B cell (primary cell): ENCODE results near the gene EPB41L3. TPM values are rescaled to one million over a fixed set of nuclear protein-coding genes. Genes with fewer than 3 reads are reported as not detected.

Experiments
- ATAC-seq: fragments of 200-7000 bp; cut with Tn5 transposase; one replicate; pipeline ENCODE4 v1.10.0; 2021; ENCODE audit warnings: low read depth, mild to moderate bottlenecking, moderate number of reproducible peaks, moderate library complexity
- CTCF ChIA-PET: fragments of 350-600 bp; sonication (Branson Sonifier 250); formaldehyde crosslinking; loops from one replicate; lab custom pipeline; 2021; ENCODE audit warnings: antibody characterized with exemption, inconsistent platforms; lab: Charles Lee
- POLR2A ChIA-PET: fragments of 350-600 bp; sonication (Branson Sonifier 250); formaldehyde crosslinking; loops from one replicate; lab custom pipeline; 2021; ENCODE audit warnings: antibody characterized with exemption; lab: Charles Lee
- DNase-seq: peaks from one replicate; pipeline ENCODE4 v3.0.0; 2013
- H2AFZ ChIP-seq: 2 replicates; pipeline ENCODE4 v1.6.1; 2012; ENCODE audit warnings: mild to moderate bottlenecking, low read depth, low read length; ENCODE audit not compliant: insufficient read depth, poor library complexity, severe bottlenecking
- H3K27ac ChIP-seq, 2 donors: 1 replicate in 1 of 2; 2 replicates in 1 of 2; pipeline ENCODE4 v1.5.1; 2012 to 2013; ENCODE audit warnings: low read length in 2 of 2, mild to moderate bottlenecking in 2 of 2, moderate library complexity in 1 of 2
- H3K27me3 ChIP-seq, 4 experiments: fragments of 200-600 bp in 1 of 4; sonication (generic) in 1 of 4; replicated peaks in 1 of 4; 1 replicate in 2 of 4; 2 replicates in 2 of 4; pipeline versions ENCODE4 v1.6.1 to v1.7.0; 2013 to 2016; ENCODE audit warnings: low read length in 3 of 4, mild to moderate bottlenecking in 2 of 4, mixed read lengths in 1 of 4, moderate library complexity in 1 of 4; ENCODE audit not compliant: insufficient read depth in 4 of 4, control insufficient read depth in 3 of 4; ENCODE audit errors: control extremely low read depth in 1 of 4
- H3K36me3 ChIP-seq, 2 experiments: replicated peaks in 1 of 2; 1 replicate in 1 of 2; 2 replicates in 1 of 2; pipeline versions ENCODE4 v1.6.1 to v1.7.1; 2013; ENCODE audit warnings: low read length in 1 of 2; ENCODE audit not compliant: insufficient read depth in 2 of 2, control insufficient read depth in 1 of 2; ENCODE audit errors: control extremely low read depth in 1 of 2, extremely low read depth in 1 of 2
- H3K4me1 ChIP-seq, 2 donors: fragments of 200-600 bp in 1 of 2; sonication (generic) in 1 of 2; 1 replicate in 1 of 2; 2 replicates in 1 of 2; pipeline versions ENCODE4 v1.5.1 to v1.6.1; 2013 to 2017; ENCODE audit warnings: low read length in 2 of 2; ENCODE audit not compliant: control insufficient read depth in 2 of 2, insufficient read depth in 2 of 2
- H3K4me2 ChIP-seq: replicated peaks from 2 replicates; pipeline ENCODE3; 2012; ENCODE audit warnings: mild to moderate bottlenecking, low read depth, low read length; ENCODE audit not compliant: poor library complexity, severe bottlenecking
- H3K4me3 ChIP-seq, 5 experiments: fragments of 200-600 bp in 1 of 5; sonication (generic) in 1 of 5; 1 replicate in 3 of 5; 2 replicates in 2 of 5; pipeline versions ENCODE4 v1.5.1 to v1.7.0; 2011 to 2016; ENCODE audit warnings: low read length in 4 of 5, mild to moderate bottlenecking in 4 of 5, low read depth in 2 of 5, control low read depth in 1 of 5, moderate library complexity in 1 of 5; ENCODE audit not compliant: insufficient read depth in 1 of 5; ENCODE audit errors: control extremely low read depth in 1 of 5, extremely low read depth in 1 of 5
- H3K79me2 ChIP-seq: fragments of 200-600 bp; sonication (generic); one replicate; pipeline ENCODE4 v1.6.0; 2016; ENCODE audit warnings: low read length; ENCODE audit not compliant: control insufficient read depth, insufficient read depth
- H3K9ac ChIP-seq: fragments of 200-600 bp; sonication (generic); 2 replicates; pipeline ENCODE4 v1.6.1; 2017; ENCODE audit warnings: mild to moderate bottlenecking, low read length, moderate library complexity
- H3K9me3 ChIP-seq, 3 donors: one replicate each; pipeline versions ENCODE4 v1.6.1 to v1.7.1; 2013; ENCODE audit warnings: low read length in 2 of 3; ENCODE audit not compliant: control insufficient read depth in 2 of 3, insufficient read depth in 1 of 3; ENCODE audit errors: control extremely low read depth in 1 of 3
- H4K20me1 ChIP-seq: 2 replicates; pipeline ENCODE4 v1.6.0; 2012; ENCODE audit warnings: mild to moderate bottlenecking, low read length; ENCODE audit not compliant: insufficient read depth, control insufficient read depth, poor library complexity, severe bottlenecking
- H3K27ac Mint-ChIP-seq: one replicate; pipeline ENCODE4 v1.8.0; 2021; ENCODE audit warnings: mixed read lengths
- H3K27me3 Mint-ChIP-seq: one replicate; pipeline ENCODE4 v1.8.0; 2021; ENCODE audit warnings: mixed read lengths
- H3K4me1 Mint-ChIP-seq: one replicate; pipeline ENCODE4 v1.8.0; 2021; ENCODE audit warnings: mixed read lengths
- H3K4me3 Mint-ChIP-seq: one replicate; pipeline ENCODE4 v1.8.0; 2021; ENCODE audit warnings: mixed read lengths
- H3K9me3 Mint-ChIP-seq: one replicate; pipeline ENCODE4 v1.8.0; 2022; ENCODE audit warnings: mixed read lengths; ENCODE audit not compliant: insufficient read depth
- CTCF ChIP-seq: fragments of 200-600 bp; IDR thresholded peaks from one replicate; pipeline ENCODE4 v1.8.0; 2022; ENCODE audit warnings: antibody characterized with exemption, mild to moderate bottlenecking
- EZH2 ChIP-seq: IDR thresholded peaks from 2 replicates; pipeline ENCODE4 v1.6.1; 2012; ENCODE audit warnings: borderline replicate concordance, low read depth, mild to moderate bottlenecking, moderate library complexity, low read length; ENCODE audit not compliant: insufficient read depth, poor library complexity, severe bottlenecking
- WGBS: methylation state at CpG from one replicate; pipeline ENCODE4 v1.1.5; 2013; ENCODE audit warnings: missing lambda C conversion rate; ENCODE audit not compliant: insufficient coverage; 5-methylcytosine and 5-hydroxymethylcytosine counted together
- intact Hi-C: fragments of 100-400 bp; cut with micrococcal nuclease; formaldehyde crosslinking; loops from one replicate; pipeline ENCODE4 v1.10.0; 2022
- polyA plus RNA-seq: library from polyadenylated mRNA; depleted of rRNA; stranded (reverse); fragments of >200 nt; gene quantifications from 2 replicates; pipeline ENCODE4 v1.2.3, GENCODE V29; 2012
- total RNA-seq, 2 donors: library from RNA; stranded (reverse); fragments of 120-200 nt in 1 of 2; gene quantifications; 1 replicate in 1 of 2; 2 replicates in 1 of 2; pipeline versions ENCODE4 v1.2.3 to v1.2.4, GENCODE V29; 2013 to 2022

The EPB41L3 gene
- total and polyA plus RNA-seq, 2 donors (not counting 1 experiment from before 2014, with no cell fraction given): 0.57 to 0.58 TPM

GRCh38 chr18:5539391-5539790, 4.4 kb downstream of the EPB41L3 start:
- Histone ChIP-seq H3K4me3 (no peak overlapping the region), H3K36me3 (no peaks in the 10 kb centered on the region), H4K20me1 (no peaks in the 10 kb centered on the region), H2AFZ (no peak overlapping the region), H3K79me2 (no peaks in the 10 kb centered on the region), H3K9ac (no peak overlapping the region), H3K4me1 (no peaks in the 10 kb centered on the region), H3K27me3 (peaks cover 0 to 12% (median 2%) of the 10 kb centered on the region in 4 experiments), H3K27ac (no peak overlapping the region), H3K4me2 (no peak overlapping the region), H3K9me3 (no peaks in the 10 kb centered on the region)
- TF ChIP-seq CTCF (no peak), EZH2 (no peak)
- no peak overlapping the region for H3K27ac Mint-ChIP-seq
- H3K4me1 Mint-ChIP-seq: peaks cover 6% of the 10 kb centered on the region
- peaks cover 33% of the 10 kb centered on the region for H3K27me3 Mint-ChIP-seq
- no peak for ATAC-seq
- WGBS: no CpG with 5 or more reads among the region's 2 CpGs
- ChIA-PET POLR2A (no interaction called here), CTCF (no interaction called here)
- intact Hi-C loops: no loop called here
- no peaks in the 10 kb centered on the region for H3K9me3 Mint-ChIP-seq
- H3K4me3 Mint-ChIP-seq: no peak overlapping the region
- DNase-seq: no peak

- Histone ChIP-seq H3K4me1 (no peaks in the 10 kb centered on the region), H3K36me3 (no peaks in the 10 kb centered on the region), H3K27ac (no peak overlapping the region), H3K79me2 (no peaks in the 10 kb centered on the region), H3K9ac (no peak overlapping the region), H3K4me2 (no peak overlapping the region), H3K4me3 (no peak overlapping the region), H2AFZ (no peak overlapping the region), H4K20me1 (no peaks in the 10 kb centered on the region), H3K27me3 (peaks cover 0 to 7% (median 0%) of the 10 kb centered on the region in 4 experiments), H3K9me3 (no peaks in the 10 kb centered on the region)
- Mint-ChIP-seq H3K27me3 (peaks cover 30% of the 10 kb centered on the region), H3K4me1 (peaks cover 6% of the 10 kb centered on the region), H3K27ac (no peak overlapping the region), H3K9me3 (no peaks in the 10 kb centered on the region), H3K4me3 (no peak overlapping the region)
- no peak for ATAC-seq
- TF ChIP-seq EZH2: no peak
- TF ChIP-seq CTCF: no peak
- CTCF ChIA-PET: no interaction called here
- DNase-seq: no peak
- WGBS: 57% methylated on average over 1 of the region's 2 CpGs
- POLR2A ChIA-PET: no interaction called here
- intact Hi-C loops: no loop called here
Measured at GRCh38 chr18:5538544-5538943, 5.3 kb downstream of the EPB41L3 start.
